GM18858 (cell line): ENCODE data around the gene CNTN4.

Experiments
- ATAC-seq: cut with Tn5 transposase; IDR thresholded peaks from one replicate; pipeline ENCODE4 v1.9.1; 2021; ENCODE audit not compliant: unreplicated experiment

CNTN4 gene

DNA sequence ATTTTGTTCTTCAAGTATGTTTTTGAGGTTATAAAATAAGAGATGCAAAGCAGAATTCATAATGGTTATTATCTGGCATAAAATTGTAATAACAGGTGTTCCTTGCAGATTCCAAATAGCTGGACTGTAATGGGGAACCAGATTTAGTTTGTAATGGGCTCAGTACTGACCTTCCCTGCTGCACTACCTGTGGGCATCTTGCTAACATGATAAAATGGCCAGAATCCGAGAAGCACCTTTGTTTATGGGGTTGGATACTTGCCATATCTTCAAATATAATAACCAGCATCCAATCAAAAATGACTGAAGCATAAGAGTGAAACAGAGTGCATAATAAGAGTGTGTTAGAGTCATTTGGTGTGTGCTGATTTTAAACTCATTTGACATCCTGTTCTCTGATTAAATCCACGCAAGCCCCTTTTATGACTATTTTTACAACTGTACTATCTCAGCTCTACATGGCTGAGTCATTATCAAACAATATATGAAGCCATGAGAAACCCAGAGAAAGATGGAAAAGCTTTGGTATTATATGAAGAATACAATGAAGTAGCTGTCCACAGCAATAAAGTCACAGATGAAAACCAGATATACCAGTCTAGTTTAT is 292.4 kb downstream of the CNTN4 start:
- ATAC-seq: no peak

DNA sequence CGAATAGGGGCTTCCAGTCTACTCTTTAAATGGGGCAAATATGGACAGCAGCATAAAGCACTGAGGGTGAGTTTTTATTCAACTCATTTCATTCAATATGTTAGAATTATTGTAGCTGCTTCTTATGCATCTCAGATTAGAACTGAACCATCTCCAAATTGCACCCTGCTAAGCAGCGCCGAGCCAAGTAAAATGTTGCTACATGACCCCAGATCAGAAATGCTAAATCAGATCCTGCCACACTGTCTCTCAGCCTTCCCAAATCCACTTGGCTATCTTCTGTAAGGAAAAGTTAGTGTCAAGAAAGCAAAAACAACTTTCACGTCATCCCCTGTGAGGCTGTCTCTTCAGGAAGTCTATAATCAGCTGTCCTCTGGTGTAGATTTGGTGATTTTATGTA is 293.2 kb downstream of the CNTN4 start:
- no peak for ATAC-seq

DNA sequence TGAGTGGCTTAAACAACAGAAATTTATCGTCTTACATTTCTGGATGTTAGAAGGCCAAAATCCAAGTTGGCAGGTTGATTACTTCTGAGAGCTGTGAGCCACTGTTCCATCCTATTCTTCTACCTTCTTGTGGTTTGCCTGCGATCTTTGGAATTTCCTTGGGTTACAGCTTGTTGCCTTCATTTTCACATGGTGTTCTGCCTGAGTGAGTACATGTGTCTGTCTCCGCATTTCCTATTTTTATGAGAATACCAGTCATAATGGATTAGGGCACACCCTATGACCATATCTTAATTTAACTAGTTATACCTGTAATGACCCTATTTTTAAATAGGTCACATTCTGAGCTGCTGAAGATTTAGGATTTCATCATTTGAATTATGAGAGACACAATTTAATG is 294.3 kb downstream of the CNTN4 start:
- ATAC-seq: no peak

DNA sequence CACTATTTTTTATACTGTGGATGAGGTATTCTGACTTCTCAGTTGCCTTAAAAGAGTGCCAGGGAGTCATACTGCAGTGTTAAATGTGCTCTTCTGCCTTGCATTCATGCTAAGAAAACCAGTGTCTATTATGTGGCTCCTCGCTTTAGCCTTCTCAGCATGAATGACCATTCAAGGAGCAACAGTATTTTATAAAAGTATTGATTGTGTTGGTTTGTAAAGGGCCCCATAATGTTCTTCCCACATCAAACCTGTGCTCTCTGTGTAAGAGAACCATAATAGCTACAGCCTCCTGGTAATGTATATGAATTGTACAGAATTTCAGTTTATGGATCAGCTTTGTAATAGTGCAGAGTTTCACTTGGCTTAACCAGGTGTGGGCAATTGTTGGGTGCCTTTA is 316.4 kb downstream of the CNTN4 start:
- ATAC-seq: no peak

DNA sequence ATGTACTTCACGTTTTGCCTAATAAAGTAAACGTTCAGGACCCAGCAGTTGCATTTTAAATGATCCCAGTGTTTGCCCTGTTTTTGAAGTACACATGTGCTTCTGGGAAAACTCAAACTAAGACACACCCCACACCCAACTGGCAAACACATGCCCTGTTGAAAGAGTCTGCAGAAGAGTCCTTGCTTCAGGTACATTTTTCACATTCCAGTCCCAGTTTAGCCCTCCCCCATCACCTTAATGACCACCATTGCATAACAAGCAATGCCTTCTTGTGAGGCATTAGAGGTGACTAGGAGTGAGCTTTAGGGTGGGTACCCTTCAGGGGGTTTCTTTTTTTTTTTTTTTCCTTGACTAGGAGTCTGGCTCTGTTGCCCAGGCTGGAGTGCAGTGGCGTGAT is 322.3 kb downstream of the CNTN4 start:
- ATAC-seq: no peak

DNA sequence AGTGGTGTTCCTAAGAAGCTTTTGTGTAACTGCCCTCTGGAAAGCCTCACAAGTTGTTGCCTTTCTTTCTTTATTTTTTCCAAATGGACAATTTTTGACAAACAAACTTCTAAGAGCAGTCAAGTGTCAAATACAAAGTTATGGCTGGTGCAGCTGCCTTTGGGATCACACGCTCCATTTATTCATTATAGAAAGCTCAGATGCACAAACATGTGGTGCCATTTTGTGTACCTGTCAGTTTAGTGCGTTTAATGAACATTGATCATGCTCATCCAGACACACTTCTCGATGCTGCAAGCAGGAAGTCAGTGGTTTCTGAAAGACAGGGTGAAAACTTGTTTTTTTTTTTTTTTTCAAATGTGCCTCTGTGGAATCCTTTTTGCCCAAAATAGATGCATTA is 324.5 kb downstream of the CNTN4 start:
- no peak for ATAC-seq

DNA sequence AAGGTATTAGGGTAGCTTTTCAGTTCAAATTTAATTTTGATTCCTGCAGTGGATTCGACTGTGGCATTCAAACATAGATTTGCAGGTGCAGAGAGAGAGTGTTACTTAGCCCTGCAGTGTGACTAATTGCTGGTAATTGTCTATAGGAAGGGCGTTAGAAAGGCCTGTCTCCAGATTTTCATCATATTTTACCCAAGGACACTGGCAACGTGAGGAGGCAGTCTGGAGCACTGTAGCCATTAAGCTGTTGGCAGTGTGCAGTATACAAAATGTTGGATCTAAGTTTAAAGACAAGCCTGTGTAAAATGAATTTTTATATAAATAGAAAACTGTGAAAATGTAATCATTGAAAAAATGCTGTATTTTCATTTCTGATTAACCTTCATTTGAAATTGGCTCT is 342.9 kb downstream of the CNTN4 start:
- no peak for ATAC-seq

DNA sequence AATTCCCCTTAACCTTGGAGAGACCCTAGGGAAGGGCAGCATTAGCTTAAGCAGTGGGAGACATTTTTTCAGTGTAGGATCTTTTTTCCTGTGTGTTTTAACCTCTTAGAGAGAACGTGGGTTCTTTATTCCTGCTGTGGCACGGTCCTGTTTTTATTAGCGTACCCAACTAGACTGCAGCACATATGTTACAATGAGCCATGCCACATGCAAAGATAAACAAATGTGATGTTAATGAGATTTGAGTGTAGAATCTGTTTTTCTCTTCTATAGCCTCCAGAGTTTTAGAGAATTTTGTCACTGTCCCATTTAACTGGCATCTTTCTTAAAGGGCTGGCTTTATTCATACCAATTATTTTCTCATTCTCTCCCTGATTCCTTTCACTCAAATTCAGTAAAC is 347.5 kb downstream of the CNTN4 start:
- ATAC-seq: no peak

DNA sequence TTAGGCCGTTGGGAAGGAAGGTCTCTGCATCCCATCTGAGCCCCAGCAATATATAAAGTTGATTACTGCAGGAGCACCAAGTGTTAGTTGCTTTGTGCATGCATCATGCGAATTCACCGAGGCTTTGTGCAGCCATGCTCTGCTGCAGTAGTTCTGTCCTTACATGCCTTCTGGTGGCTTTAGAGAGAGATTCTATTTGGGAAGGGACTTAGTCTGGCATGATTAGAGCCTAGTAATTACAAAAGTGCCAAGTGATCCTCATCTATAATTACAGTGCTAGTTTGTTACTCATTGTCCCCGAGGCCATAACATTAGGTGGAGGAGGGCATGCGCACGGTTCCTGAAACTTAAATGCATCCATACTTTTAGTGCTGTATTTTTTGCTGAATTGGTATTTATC is 353.6 kb downstream of the CNTN4 start:
- ATAC-seq: no peak

DNA sequence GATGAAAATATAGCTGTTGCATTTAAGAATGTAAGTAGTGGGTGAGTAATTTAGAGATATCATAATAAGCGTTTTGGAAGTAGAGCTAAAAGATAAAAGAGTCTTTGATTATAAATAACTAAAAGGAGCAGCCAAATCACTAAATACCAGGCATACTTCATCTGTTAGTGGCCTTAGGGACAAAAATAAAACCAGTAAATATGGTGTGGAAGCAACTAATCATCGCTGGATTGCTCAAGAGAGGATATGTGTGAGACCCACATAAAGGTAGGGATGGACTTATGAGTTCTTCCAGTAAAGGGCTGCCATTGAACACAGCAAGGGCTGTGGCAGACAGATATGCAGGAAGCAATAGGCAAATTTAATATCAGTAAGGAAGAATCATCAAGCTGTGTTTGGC is 356.2 kb downstream of the CNTN4 start:
- ATAC-seq: no peak

DNA sequence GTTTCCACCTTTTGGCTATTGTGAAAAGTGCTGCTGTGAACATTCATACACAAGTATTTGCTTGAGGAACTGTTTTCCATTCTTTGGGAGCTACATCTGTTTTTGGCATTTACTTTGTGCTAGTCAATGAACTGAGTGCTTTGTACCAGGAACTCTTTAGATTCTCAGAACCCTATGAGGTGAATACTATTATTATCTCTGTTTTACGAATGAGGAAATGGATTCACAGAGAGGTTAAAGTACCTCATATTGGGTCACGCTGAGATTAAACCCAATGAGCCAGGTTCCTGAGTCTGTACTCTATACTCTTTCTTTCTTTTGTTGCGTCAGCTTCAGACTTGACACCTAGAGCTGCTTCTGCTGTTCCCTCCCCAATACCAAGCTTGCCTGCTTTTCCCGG is 358.1 kb downstream of the CNTN4 start:
- no peak for ATAC-seq

DNA sequence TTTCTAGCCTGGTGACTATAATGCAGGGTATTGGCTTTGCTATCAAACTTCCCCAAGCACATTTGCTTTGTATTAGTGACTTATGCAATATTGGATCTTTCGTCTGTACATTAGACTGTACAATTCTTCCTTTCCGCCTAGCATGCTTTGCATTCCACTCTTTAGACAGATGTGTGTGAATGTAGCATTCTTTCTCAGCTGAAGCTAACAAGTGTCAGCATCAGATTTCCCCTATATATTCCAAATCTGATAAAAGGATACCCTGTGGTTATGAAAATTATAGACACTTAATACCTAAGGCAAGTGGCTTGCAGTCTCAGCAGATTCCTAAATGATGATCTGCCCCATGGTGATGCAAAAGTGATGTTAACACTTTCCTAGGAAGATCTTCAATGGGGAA is 360.1 kb downstream of the CNTN4 start:
- no peak for ATAC-seq

DNA sequence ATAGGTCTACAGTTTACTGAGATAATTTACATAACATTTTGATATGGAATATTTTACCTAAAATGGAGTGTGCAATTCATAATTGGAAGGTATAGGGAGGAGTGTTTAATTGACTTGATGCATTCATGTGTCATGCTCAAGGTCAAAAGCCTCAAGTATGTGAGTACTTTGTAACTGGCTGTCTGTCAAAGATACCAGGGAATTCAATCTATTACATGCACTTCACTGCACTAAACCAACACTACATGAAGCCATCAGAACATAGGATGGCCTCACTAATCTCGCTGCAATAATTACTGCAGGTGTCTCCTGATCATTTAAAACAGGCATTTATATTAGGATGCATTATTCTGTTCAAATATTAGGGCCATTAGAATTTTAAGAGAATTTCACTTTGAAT is 367.2 kb downstream of the CNTN4 start:
- no peak for ATAC-seq

DNA sequence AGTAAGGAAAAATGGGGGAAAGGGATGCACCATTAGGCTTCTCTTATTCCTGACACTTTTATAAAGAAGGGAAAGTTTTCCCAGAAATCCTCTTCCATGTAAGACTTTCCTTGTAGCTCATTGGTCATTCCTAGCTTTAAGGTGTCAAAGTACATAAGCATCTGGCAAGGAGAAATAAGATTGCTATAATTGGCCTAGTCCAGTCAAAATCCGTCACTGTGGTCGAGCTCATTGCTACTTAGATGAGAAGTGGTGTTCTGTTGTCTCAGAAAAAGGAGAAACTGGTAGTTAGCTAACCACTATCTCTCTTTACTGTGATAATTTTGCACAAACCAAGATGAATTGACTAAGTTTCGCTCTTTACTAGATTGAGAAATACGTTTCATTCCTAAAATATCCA is 370.1 kb downstream of the CNTN4 start:
- no peak for ATAC-seq

DNA sequence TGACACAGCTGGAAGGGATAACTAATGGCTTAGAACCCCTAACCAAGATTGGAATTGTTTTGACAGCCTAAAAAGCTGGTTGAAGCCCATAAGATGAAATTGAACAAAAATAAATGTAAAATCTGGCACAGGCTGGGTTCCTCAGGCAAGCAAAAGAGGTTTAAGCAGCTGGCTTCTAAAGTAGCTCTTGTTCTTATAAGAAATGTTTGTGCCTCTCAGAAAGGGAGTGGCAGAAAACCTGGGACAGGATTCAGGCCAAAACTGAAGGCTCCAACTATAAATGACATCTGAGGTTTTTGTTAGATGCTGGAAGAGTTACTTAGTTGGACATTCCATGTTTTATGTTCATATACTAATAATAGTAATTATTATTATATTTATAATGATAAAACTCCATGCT is 378.3 kb downstream of the CNTN4 start:
- no peak for ATAC-seq

DNA sequence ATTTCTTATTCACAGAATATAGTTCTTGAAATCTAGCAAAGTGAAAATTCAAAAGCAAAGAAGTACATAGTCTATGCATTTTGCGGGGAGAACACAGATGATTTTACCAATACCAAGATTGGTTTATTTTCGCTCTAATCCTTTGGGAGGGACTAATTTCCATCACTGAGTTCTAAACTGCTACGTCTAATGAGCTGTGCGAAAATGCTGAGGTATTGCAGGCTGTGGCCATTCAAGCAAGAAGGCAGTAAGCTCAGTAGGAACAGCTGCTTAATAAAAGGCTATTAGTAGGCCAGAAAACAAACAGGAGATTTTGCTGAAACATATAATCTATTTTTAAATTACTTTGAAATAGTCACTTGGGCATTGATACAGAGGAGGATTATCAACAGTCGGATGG is 379.0 kb downstream of the CNTN4 start:
- no peak for ATAC-seq

DNA sequence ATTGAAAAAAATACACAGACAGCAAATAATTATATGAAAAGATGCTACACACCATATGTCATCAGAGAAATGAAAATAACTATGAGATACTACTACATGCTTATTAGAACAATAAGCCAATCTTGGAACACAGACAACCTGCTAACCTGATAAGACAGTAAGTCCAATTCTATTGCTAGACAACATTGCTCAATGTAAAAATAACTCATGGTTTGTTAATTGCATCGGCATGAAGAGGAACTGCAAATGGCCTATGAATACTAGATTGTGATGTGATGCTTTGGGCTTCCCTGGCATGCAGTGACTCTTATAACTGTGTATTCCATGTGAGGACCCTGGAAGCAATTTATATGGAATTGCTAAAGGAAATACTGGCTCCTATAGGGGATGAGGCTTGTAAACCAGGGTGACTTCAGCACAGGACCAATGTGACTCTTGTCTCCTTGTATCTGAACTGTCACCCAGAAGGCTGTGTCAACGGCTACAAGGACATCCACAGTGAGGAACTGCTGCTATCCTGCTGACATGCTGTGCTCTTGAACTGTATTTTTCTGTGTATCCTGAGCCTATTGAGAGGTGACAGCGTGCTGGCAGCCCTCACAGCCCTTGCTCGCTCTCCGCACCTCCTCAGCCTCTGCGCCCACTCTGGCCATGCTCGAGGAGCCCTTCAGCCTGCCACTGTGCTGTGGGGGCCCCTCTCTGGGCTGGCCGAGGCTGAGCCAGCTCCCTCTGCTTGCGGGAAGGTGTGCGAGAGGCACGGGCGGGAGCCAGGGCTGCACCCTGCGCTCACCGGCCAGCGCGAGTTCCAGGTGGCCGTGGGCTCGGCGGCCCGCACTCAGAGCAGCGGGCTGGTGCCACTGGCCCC is 385.7 kb downstream of the CNTN4 start:
- ATAC-seq: no peak

DNA sequence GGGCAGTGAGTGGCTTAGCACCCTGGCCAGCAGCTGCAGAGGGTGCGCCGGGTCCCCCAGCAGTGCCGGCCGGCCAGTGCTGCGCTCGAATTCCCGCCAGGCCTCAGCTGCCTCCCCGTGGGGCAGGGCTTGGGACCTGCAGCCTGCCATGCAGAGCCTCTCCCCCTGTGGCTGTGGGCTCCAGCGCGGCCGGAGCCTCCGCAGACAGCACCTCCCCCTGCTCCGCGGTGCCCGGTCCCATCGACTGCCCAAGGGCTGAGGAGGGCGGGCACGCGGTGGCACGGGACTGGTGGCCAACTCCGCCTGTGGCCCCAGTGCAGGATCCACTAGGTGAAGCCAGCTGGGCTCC is 386.3 kb downstream of the CNTN4 start:
- no peak for ATAC-seq

DNA sequence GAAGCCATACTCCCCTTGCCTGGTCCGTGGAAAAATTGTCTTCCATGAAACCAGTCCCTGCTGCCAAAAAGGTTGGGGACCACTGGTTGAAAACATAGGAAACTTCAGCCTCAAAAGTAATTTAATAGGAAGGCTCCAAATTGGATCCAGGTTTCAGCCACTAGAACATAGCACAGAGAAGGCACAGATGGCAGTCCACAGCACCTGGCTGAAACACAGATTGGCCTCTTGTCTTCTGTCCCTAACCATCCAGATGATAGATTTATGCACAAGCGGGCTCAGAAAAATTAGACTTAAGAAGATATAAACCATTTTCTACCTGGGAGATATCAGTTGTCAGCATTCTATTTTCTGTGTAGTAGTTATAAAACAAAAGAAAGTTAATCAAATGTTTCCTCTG is 397.1 kb downstream of the CNTN4 start:
- no peak for ATAC-seq

DNA sequence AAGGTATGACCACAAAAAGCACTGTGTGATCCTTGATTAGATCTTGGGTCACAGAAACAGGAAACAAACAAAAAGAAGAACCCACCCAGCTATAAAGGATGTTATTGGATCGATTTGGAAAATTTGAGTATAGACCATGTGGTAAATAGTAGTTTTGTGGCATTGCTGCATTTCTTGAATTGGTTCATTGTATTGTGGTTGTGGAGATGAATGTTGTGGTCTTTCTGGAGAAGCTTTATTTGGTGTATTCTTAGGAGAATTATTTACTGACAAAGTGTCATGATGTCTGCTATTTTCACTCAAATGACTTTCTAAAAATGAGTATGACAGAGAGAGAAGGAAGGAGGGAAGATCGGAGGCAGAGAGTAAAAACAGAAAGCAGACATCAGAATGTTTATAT is 406.2 kb downstream of the CNTN4 start:
- ATAC-seq: no peak

DNA sequence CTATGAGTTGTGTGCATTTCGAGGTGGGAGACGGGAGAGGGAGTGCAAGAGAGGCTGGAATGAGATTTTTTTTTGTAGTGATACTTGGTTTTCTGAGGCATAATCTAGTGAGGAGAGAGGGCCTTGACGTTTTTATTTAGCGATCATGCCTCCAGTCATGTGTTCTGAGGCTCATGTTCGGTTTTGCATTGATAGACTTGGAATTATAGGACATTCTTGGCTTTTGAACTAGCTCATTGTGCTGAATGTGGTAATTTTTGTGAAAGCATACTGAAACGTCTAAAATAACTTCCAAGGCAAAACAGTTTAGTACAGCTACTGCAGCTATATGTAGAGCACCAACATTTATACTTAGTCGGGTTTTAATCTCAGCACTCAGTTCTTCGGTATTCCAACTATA is 408.1 kb downstream of the CNTN4 start:
- no peak for ATAC-seq

DNA sequence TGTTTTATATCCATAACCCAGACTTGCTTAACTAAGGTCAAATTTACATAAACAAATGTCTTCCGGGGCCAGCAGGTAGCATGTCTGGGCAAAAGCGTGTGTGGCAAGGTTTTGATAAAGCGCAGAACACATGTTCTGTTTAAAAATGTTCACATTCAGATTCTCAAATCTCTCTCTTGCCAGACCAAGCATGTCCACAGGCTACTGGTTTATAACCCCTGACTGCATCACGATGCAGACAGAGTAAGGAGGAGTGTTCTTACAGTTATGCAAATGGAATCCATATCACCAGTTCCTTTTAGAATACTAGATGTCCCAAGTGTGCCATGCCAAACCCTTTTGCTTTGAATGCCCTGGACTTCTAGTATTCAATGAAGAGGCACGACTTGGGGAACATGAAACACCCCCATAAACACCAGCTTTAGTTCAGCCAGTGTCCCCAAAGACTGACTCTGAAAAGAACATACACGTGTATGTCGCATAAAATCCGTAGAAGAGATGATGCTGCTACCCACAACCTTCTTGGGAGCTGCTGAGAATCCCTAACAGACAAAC is 412.0 kb downstream of the CNTN4 start:
- ATAC-seq: no peak

DNA sequence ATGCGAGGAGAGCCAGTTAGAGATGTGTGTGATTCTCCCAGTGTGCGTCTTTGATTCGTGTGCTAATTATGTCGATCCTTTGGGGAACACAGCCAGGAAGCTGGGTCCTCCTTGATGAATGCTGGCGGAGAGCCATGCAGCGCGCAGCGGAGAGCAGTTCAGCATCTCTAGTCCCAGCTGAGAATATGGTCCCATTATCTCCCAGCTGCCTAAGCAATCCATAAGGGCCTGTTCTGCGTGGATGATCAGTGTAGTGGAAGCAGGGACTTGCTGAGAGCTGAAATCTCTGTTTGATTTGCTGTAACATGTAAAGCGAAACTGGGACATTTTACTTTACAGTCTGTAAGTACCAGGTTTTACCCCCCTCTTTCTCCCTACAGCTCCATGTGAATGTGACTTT is 412.7 kb downstream of the CNTN4 start:
- no peak for ATAC-seq
